Gastrocnemius medialis (tissue), 4 donors: ENCODE measurements around the gene ASB6. TPM values are rescaled to one million over a fixed set of nuclear protein-coding genes. Genes with fewer than 3 reads are reported as not detected.

Experiments
- ATAC-seq, 2 donors: fragments of 150-250 bp; one replicate each; pipeline ENCODE4 v1.9.1; 2016
- DNase-seq, 2 donors: peaks; one replicate each; pipeline ENCODE4 v3.0.0-alpha.2; 2019
- H3K27ac ChIP-seq, 4 donors: fragments of 200-600 bp; sonication (generic); 1 replicate in 1 of 4; 2 replicates in 3 of 4; pipeline ENCODE4 v1.5.1; 2016 to 2018; ENCODE audit warnings: mild to moderate bottlenecking in 2 of 4, moderate library complexity in 1 of 4
- H3K27me3 ChIP-seq, 3 donors: fragments of 200-600 bp; sonication (generic) in 2 of 3; 1 replicate in 1 of 3; 2 replicates in 2 of 3; pipeline versions ENCODE4 v1.5.1 to v1.6.0; 2016 to 2019; ENCODE audit warnings: mild to moderate bottlenecking in 1 of 3, moderate library complexity in 1 of 3
- H3K36me3 ChIP-seq, 2 donors: fragments of 200-600 bp; sonication (generic) in 1 of 2; one replicate each; pipeline ENCODE4 v1.5.1; 2017 to 2018
- H3K4me1 ChIP-seq, 2 donors: fragments of 200-600 bp; sonication (generic) in 1 of 2; one replicate each; pipeline ENCODE4 v1.5.1; 2016 to 2017; ENCODE audit warnings: mild to moderate bottlenecking in 2 of 2
- H3K4me3 ChIP-seq, 4 donors: fragments of 200-600 bp; sonication (generic) in 3 of 4; 1 replicate in 1 of 4; 2 replicates in 3 of 4; pipeline ENCODE4 v1.5.1; 2016 to 2019; ENCODE audit warnings: mild to moderate bottlenecking in 2 of 4
- H3K9me3 ChIP-seq, 3 donors: fragments of 200-600 bp; sonication (generic) in 2 of 3; 1 replicate in 1 of 3; 2 replicates in 2 of 3; pipeline ENCODE4 v1.5.1; 2016 to 2019
- POLR2A ChIP-seq, 2 donors: fragments of 450-650 bp; IDR thresholded peaks; one replicate each; pipeline ENCODE4 v1.6.1; 2017; ENCODE audit warnings: antibody characterized with exemption in 2 of 2, mild to moderate bottlenecking in 2 of 2, moderate library complexity in 2 of 2
- in situ Hi-C, 4 donors: fragments of 200-750 bp; cut with MboI; loops; one replicate each; pipeline versions ENCODE4 v1.15.0 to v1.8.0; 2017; ENCODE audit warnings: low sequenced_read_pairs in 4 of 4
- intact Hi-C: fragments of 100-400 bp; cut with DNase I; formaldehyde crosslinking; loops from one replicate; pipeline ENCODE4 v1.15.1; 2023; ENCODE audit warnings: low total_unique reads
- total RNA-seq, 4 donors: library from RNA; depleted of rRNA; stranded (reverse); fragments of >200 nt; gene quantifications; one replicate each; pipeline versions ENCODE4 v1.1.0 to v1.2.3, GENCODE V29; 2016
- TF ChIP-seq, protein P1 (sequence below), 5 experiments: fragments of 450-650 bp in 3 of 5; fragments of 200-600 bp in 2 of 5; sonication (generic) in 2 of 5; IDR thresholded peaks in 4 of 5; conservative IDR thresholded peaks in 1 of 5; 1 replicate in 4 of 5; 2 replicates in 1 of 5; pipeline ENCODE4 v1.5.1; 2016 to 2019; ENCODE audit warnings: antibody characterized with exemption in 5 of 5, mild to moderate bottlenecking in 3 of 5, moderate library complexity in 3 of 5

The ASB6 gene
- total RNA-seq, 4 donors from 2014 or later = 14.4 to 24.0 (median 19.4) TPM

DNA sequence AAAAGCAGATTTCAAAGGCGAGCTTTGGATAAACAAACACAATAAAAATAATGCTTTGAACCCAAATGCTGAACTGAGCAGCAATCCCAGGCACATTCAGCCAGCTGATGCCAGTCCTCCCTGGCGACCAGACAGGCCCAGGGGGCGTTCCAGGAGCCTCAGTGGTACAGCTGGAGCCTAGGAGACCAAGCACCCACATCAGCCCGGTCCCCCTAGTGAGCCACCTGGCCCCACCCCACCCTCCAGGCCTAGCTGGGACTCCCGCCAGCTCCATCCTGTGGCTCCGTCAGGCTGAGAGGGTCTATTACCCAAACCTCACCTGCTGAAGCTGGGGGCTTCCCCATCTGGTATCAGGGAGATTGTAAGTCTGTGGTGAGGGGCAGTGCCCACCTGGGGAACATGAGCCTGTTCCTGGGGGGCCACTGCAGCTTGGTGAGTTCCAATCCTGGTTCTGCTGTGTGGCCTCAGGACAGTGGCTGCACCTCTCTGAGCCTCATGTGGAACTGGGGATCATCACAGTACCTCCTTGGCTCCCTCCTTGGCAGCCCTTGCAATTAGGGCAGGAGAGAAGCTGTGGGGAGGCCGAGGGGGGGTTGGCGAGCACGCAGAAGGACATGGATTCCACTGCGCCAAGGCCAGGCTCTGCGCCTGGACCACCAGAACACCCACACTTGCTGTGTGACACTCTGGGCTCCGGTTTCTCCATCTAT is 37.7 kb downstream of the ASB6 start:
- intact Hi-C loops (no loop called here), in situ Hi-C loops (loop anchor here in 1 of 4 donors (10.0 kb wide), 1 partner anchor 119 kb away; no protein-coding TSS in a partner anchor)
- Histone ChIP-seq H3K9me3 (no peaks in the 10 kb centered on the region), H3K4me1 (peaks cover 5 to 6% of the 10 kb centered on the region in 2 donors), H3K27me3 (no peaks in the 10 kb centered on the region), H3K36me3 (no peaks in the 10 kb centered on the region), H3K27ac (no peak overlapping the region), H3K4me3 (no peak overlapping the region)
- no peak for TF ChIP-seq POLR2A (IDR thresholded peaks at IDR 0.05)
- TF ChIP-seq, protein P1, sequence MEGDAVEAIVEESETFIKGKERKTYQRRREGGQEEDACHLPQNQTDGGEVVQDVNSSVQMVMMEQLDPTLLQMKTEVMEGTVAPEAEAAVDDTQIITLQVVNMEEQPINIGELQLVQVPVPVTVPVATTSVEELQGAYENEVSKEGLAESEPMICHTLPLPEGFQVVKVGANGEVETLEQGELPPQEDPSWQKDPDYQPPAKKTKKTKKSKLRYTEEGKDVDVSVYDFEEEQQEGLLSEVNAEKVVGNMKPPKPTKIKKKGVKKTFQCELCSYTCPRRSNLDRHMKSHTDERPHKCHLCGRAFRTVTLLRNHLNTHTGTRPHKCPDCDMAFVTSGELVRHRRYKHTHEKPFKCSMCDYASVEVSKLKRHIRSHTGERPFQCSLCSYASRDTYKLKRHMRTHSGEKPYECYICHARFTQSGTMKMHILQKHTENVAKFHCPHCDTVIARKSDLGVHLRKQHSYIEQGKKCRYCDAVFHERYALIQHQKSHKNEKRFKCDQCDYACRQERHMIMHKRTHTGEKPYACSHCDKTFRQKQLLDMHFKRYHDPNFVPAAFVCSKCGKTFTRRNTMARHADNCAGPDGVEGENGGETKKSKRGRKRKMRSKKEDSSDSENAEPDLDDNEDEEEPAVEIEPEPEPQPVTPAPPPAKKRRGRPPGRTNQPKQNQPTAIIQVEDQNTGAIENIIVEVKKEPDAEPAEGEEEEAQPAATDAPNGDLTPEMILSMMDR (IDR thresholded peaks at IDR 0.05 in 4 of 5, conservative IDR thresholded peaks at IDR 0.05 in 1 of 5) = no peak
- ATAC-seq (no peak), DNase-seq (no peak)

DNA sequence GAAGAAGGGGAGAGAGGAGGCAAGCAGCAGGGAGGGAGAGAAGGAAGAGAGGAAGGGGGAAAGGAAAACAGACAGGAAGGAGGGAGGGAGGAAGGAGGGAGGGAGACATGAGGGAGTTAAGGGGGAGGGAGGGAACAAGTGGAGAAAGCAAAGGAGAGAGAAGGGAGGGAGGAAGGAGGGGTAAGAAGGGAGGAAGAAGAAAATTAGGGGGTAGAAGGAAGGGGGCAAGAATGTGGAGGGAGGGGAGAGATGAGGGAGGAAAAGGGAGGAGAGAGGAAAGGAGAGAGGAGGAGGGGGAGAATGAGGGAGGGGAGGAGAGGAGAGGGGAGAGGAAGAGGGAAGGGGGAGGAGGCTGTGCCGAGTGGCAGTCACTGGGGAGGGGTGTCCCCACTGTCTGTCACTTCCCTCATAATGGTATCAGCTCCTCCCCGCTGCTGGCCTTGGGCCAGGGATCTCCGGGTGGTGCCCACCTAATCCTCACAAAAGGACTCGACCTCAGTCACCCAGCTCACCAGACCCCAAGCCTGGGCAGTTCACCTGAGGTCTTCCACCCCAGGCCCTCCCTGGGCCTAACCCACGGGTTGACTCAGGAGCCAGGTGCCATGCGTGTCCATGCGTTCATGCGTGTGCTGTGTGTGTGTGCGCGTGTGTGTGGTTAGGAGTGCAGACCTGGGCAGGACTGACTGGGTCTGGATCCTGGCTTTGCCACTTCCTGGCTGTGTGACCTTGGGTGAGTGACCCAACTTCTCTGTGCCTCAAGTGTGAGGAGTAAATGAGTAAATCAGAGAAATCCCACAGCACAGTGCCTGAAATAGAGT is 39.1 kb downstream of the ASB6 start:
- Histone ChIP-seq H3K9me3 (no peaks in the 10 kb centered on the region), H3K27ac (peak overlapping the region in 2 of 4 donors; percentile 22 to 23), H3K4me1 (peaks cover 5 to 9% of the 10 kb centered on the region in 2 donors), H3K4me3 (no peak overlapping the region), H3K36me3 (no peaks in the 10 kb centered on the region), H3K27me3 (no peaks in the 10 kb centered on the region)
- ATAC-seq (no peak), DNase-seq (no peak)
- TF ChIP-seq, protein P1 (IDR thresholded peaks at IDR 0.05 in 4 of 5, conservative IDR thresholded peaks at IDR 0.05 in 1 of 5) = no peak
- no peak for TF ChIP-seq POLR2A (IDR thresholded peaks at IDR 0.05)
- in situ Hi-C loops = loop anchor here in 1 of 4 donors (10.0 kb wide), 1 partner anchor 118 kb away; no protein-coding TSS in a partner anchor
- intact Hi-C loops = no loop called here

DNA sequence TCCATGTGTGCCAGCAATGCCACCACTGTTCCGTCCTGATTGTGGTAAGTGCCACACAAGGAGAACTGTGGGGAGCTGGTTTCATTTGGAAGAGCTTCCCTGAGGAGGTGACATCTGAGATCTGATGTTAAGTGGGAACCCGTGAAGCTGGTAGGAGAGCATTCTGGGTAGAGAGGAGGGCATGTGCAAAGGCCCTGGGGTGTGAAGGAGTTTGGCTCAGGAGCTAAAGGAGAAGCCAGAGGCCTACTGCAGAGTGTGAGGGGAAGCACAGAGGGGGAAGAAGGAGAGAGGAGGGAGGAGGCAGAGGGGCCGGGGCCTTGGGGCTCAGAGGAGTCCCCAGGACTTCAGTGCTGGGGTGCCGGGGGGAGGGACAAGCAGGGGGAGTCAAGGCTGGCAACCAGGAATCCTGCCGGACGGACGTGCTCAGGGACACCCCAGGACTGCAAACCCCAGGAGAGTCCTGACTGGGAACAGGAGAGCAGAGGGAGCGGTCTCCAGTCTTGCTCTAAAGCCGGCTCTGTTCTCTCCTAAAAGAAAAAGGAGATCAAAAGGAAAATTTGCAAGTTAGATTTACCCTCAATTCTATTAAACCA is 40.8 kb downstream of the ASB6 start:
- H3K9me3 ChIP-seq = no peaks in the 10 kb centered on the region
- peaks cover 0 to 11% of the 10 kb centered on the region in 2 donors for H3K4me1 ChIP-seq
- peaks cover 0 to 4% (median 0%) of the 10 kb centered on the region in 3 donors for H3K27me3 ChIP-seq
- H3K36me3 ChIP-seq = no peaks in the 10 kb centered on the region
- intact Hi-C loops (no loop called here), in situ Hi-C loops (loop anchor here in 1 of 4 donors (10.0 kb wide), 1 partner anchor 116 kb away; no protein-coding TSS in a partner anchor)
- H3K4me3 ChIP-seq = no peak overlapping the region
- ATAC-seq (no peak), DNase-seq (no peak)
- no peak for TF ChIP-seq POLR2A (IDR thresholded peaks at IDR 0.05)
- TF ChIP-seq, protein P1 (IDR thresholded peaks at IDR 0.05 in 4 of 5, conservative IDR thresholded peaks at IDR 0.05 in 1 of 5) = no peak
- no peak overlapping the region for H3K27ac ChIP-seq

DNA sequence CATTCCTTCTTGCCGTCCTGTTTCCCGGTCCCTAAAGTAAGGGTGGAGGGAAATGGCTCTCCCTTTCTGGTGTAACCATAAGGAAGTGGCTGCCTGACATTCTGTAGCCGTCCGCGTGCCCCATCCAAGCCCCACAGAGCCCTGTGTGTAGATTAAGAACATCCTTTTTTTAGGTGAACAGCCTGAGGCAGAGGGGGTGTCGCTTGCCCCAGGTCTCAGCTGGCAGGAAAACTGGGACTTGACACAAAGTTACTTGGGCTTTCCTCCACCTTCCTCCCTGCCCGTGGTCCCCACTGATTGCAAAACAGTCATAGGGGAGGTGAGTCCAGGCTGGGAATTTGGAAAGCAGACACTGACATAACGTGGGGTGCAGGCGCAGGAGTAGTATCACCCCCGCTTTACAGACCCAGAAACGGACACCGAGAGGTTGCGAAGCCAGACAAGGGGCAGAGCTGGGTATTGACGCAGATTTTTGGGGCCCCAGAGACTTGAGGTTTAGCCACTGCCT is 43.8 kb downstream of the ASB6 start:
- Histone ChIP-seq H3K4me3 (peak overlapping the region in 2 of 4 donors; percentile 50 to 58), H3K9me3 (no peaks in the 10 kb centered on the region), H3K4me1 (peaks cover 6 to 11% of the 10 kb centered on the region in 2 donors), H3K27ac (peak overlapping the region in 3 of 4 donors; percentile 66 to 75 (median 73)), H3K36me3 (no peaks in the 10 kb centered on the region), H3K27me3 (peaks cover 0 to 4% (median 0%) of the 10 kb centered on the region in 3 donors)
- DNase-seq = no peak
- in situ Hi-C loops (no loop called here), intact Hi-C loops (no loop called here)
- no peak for ATAC-seq
- TF ChIP-seq POLR2A (IDR thresholded peaks at IDR 0.05) = no peak
